Measurements from ENCODE around the gene CTNNA1. TPM values are rescaled to one million over a fixed set of nuclear protein-coding genes. Genes with fewer than 3 reads are reported as not detected.

CTNNA1 gene
- total and polyA plus RNA-seq, 9 of the 15 experiments (the other 6 are each of a cell fraction or from before 2014, with no cell fraction given), result 29.6 to 117 (median 89.1) TPM

DNA sequence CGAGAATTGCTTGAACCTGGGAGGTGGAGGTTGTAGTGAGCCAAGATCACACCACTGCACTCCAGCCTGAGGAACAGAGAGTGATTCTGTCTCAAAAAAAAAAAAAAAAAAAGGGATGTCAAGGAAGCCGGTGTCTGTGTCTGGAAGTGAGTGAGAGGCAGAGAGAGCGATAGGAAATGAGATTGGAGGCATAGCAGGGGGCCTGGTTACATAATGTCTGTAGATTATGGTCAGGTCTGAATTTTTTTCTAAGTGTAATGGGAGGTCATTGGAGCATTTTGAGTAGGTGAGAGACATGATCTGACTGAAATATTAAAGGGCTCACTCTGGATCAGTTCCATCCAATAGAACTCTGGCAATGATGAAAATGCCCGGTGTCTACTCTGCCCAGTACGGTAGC is 40.4 kb upstream of the CTNNA1 start:
- no peak overlapping the region for H2AFZ ChIP-seq (ENCODE audit: low read depth, low read length)
- no peak overlapping the region for H3K9ac ChIP-seq (ENCODE audit: insufficient read depth in 1 of 2, low read depth in 2 of 2, low read length in 2 of 2)
- H3K27me3 ChIP-seq (ENCODE audit: control insufficient read depth in 2 of 2, insufficient read depth in 2 of 2, low read length in 2 of 2), result no peaks in the 10 kb centered on the region
- no peak for DNase-seq (ENCODE audit: extremely low read depth in 1 of 4, low spot score in 3 of 4)
- no TSS peak for BruUV-seq (replicated peaks)
- H3K4me2 ChIP-seq (ENCODE audit: insufficient read depth, low read length), result no peak overlapping the region
- H3K4me3 ChIP-seq, result no peak overlapping the region
- ATAC-seq, result no peak
- H3K9me1 ChIP-seq (ENCODE audit: control insufficient read depth, insufficient read depth, low read length), result no peaks in the 10 kb centered on the region
- WGBS (ENCODE audit: insufficient coverage, low coverage, missing lambda C conversion rate), result 29% methylated on average over 5 of the region's 5 CpGs
- no peaks in the 10 kb centered on the region for H4K20me1 ChIP-seq (replicated peaks; ENCODE audit: control insufficient read depth, insufficient read depth, low read length)
- peak; percentile 46 for FAIRE-seq
- ChIA-PET POLR2A (no interaction called here), CTCF (ENCODE audit: low intra/inter-chr PET ratio) (no interaction called here)
- no peaks in the 10 kb centered on the region for H3K79me2 ChIP-seq (ENCODE audit: control insufficient read depth, insufficient read depth, low read length)
- no peaks in the 10 kb centered on the region for H3K4me1 ChIP-seq (replicated peaks in 1 of 2; ENCODE audit: control insufficient read depth in 2 of 2, insufficient read depth in 2 of 2, low read length in 2 of 2)
- intact Hi-C loops (cut with micrococcal nuclease), result no loop called here
- no peaks in the 10 kb centered on the region for H3K36me3 ChIP-seq (ENCODE audit: control insufficient read depth, insufficient read depth, low read length)
- no peak overlapping the region for H3K27ac ChIP-seq (ENCODE audit: extremely low read depth, low read depth, low read length)
- TF ChIP-seq HNRNPL (IDR thresholded peaks at IDR 0.05; ENCODE audit: low read depth, low read length) (no peak), GABPB1 (CRISPR knock-in tag; IDR thresholded peaks at IDR 0.05) (no peak), ZNF785 (CRISPR knock-in tag; IDR thresholded peaks at IDR 0.05) (no peak), ZSCAN29 (IDR thresholded peaks at IDR 0.05) (no peak), FOS (IDR thresholded peaks at IDR 0.05; ENCODE audit: extremely low read depth, insufficient read length) (no peak), SETDB1 (IDR thresholded peaks at IDR 0.05; ENCODE audit: low read length) (no peak), NONO (IDR thresholded peaks at IDR 0.05; ENCODE audit: low read depth in 2 of 2, low read length in 1 of 2) (no peak), MBD2 (IDR thresholded peaks at IDR 0.05; ENCODE audit: borderline replicate concordance, low read depth) (no peak), MCM5 (IDR thresholded peaks at IDR 0.05; ENCODE audit: low read depth) (no peak)
- no peaks in the 10 kb centered on the region for H3K9me3 ChIP-seq (replicated peaks; ENCODE audit: control insufficient read depth, insufficient read depth, low read depth, low read length)
- in situ Hi-C loops (cut with MboI), result no loop called here

DNA sequence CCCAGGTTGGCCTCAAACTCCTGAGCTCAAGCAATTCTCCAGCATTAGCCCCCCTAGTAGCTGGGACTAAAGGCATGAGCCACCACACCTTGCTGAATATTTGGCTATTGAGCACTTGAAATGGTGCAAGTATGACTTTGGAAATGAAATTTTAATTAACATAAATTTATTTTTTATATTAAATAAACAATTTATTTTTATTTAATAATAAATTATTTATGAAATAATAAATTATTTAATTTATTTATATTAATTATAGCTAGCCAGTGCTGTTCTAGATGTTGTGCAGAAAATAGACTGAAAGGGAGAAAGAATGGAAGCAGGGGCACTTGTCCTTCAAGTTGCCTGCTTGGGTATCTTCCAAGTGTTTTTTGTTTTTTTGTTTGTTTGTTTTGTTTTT is 40.0 kb upstream of the CTNNA1 start:
- in situ Hi-C loops (cut with MboI), result no loop called here
- H3K9me1 ChIP-seq (ENCODE audit: control insufficient read depth, insufficient read depth, low read length), result no peaks in the 10 kb centered on the region
- H2AFZ ChIP-seq (ENCODE audit: low read depth, low read length), result no peak overlapping the region
- H3K9ac ChIP-seq (ENCODE audit: insufficient read depth in 1 of 2, low read depth in 2 of 2, low read length in 2 of 2), result no peak overlapping the region
- no peaks in the 10 kb centered on the region for H3K79me2 ChIP-seq (ENCODE audit: control insufficient read depth, insufficient read depth, low read length)
- no peaks in the 10 kb centered on the region for H4K20me1 ChIP-seq (replicated peaks; ENCODE audit: control insufficient read depth, insufficient read depth, low read length)
- no peaks in the 10 kb centered on the region for H3K4me1 ChIP-seq (replicated peaks in 1 of 2; ENCODE audit: control insufficient read depth in 2 of 2, insufficient read depth in 2 of 2, low read length in 2 of 2)
- no peak for DNase-seq (ENCODE audit: extremely low read depth in 1 of 4, low spot score in 3 of 4)
- H3K9me3 ChIP-seq (replicated peaks; ENCODE audit: control insufficient read depth, insufficient read depth, low read depth, low read length), result no peaks in the 10 kb centered on the region
- intact Hi-C loops (cut with micrococcal nuclease), result no loop called here
- ChIA-PET CTCF (ENCODE audit: low intra/inter-chr PET ratio) (interaction anchor here (0.7 kb wide), 1 partner anchor 484 kb away, joined by 3 read pairs; no protein-coding TSS in a partner anchor), POLR2A (no interaction called here)
- no peaks in the 10 kb centered on the region for H3K36me3 ChIP-seq (ENCODE audit: control insufficient read depth, insufficient read depth, low read length)
- H3K27me3 ChIP-seq (ENCODE audit: control insufficient read depth in 2 of 2, insufficient read depth in 2 of 2, low read length in 2 of 2), result no peaks in the 10 kb centered on the region
- H3K4me2 ChIP-seq (ENCODE audit: insufficient read depth, low read length), result no peak overlapping the region
- FAIRE-seq, result no peak
- no peak for ATAC-seq
- no peak overlapping the region for H3K27ac ChIP-seq (ENCODE audit: extremely low read depth, low read depth, low read length)
- BruUV-seq (replicated peaks), result no TSS peak
- H3K4me3 ChIP-seq, result no peak overlapping the region
- TF ChIP-seq, protein P1, sequence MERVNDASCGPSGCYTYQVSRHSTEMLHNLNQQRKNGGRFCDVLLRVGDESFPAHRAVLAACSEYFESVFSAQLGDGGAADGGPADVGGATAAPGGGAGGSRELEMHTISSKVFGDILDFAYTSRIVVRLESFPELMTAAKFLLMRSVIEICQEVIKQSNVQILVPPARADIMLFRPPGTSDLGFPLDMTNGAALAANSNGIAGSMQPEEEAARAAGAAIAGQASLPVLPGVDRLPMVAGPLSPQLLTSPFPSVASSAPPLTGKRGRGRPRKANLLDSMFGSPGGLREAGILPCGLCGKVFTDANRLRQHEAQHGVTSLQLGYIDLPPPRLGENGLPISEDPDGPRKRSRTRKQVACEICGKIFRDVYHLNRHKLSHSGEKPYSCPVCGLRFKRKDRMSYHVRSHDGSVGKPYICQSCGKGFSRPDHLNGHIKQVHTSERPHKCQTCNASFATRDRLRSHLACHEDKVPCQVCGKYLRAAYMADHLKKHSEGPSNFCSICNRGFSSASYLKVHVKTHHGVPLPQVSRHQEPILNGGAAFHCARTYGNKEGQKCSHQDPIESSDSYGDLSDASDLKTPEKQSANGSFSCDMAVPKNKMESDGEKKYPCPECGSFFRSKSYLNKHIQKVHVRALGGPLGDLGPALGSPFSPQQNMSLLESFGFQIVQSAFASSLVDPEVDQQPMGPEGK (CRISPR knock-in tag; IDR thresholded peaks at IDR 0.05; ENCODE audit: borderline replicate concordance), result no peak
- TF ChIP-seq RFX5 (IDR thresholded peaks at IDR 0.05; ENCODE audit: low read depth, low read length) (no peak), ZNF133 (CRISPR knock-in tag; IDR thresholded peaks at IDR 0.05) (no peak), FOXM1 (IDR thresholded peaks at IDR 0.05; ENCODE audit: low read depth) (no peak), FOXM1 (CRISPR knock-in tag; IDR thresholded peaks at IDR 0.05; ENCODE audit: low read depth) (no peak), MTA2 (IDR thresholded peaks at IDR 0.05; ENCODE audit: low read depth) (no peak), MCM3 (IDR thresholded peaks at IDR 0.05) (no peak)

Data from K562 (cell line).